ENCODE data around the gene EFCAB5. TPM values are rescaled to one million over a fixed set of nuclear protein-coding genes. Genes with fewer than 3 reads are reported as not detected.

The EFCAB5 gene
- total and polyA plus RNA-seq, 2 of the 8 experiments (the other 6 are each of a cell fraction or from before 2014, with no cell fraction given), result 0.05 to 0.34 TPM

- Histone ChIP-seq H3K79me2 (ENCODE audit: control insufficient read depth in 1 of 2, insufficient read depth in 2 of 2, low read length in 2 of 2) (no peaks in the 10 kb centered on the region), H3K27ac (ENCODE audit: low read depth, low read length) (no peak overlapping the region), H2AFZ (ENCODE audit: low read length) (peak overlapping the region; percentile 89), H3K18ac (ENCODE audit: extremely low read depth, low read length) (no peak overlapping the region), H3K4me2 (ENCODE audit: insufficient read depth in 1 of 2, low read depth in 2 of 2, low read length in 2 of 2) (no peak overlapping the region), H3K14ac (ENCODE audit: insufficient read length) (no peak overlapping the region), H2BK20ac (ENCODE audit: low read length) (no peak overlapping the region), H3K4me3 (ENCODE audit: extremely low read depth in 1 of 4, insufficient read depth in 2 of 4, low read depth in 3 of 4, low read length in 4 of 4) (no peak overlapping the region), H2BK15ac (ENCODE audit: low read length) (no peak overlapping the region), H4K91ac (replicated peaks; ENCODE audit: insufficient read length, low read length) (no peak overlapping the region), H3K4ac (replicated peaks; ENCODE audit: insufficient read length, low read depth, low read length) (no peak overlapping the region), H3K23ac (ENCODE audit: insufficient read length) (no peak overlapping the region), H3K9me3 (ENCODE audit: insufficient read depth in 2 of 2, low read depth in 1 of 2, low read length in 1 of 2) (no peaks in the 10 kb centered on the region), H3K23me2 (ENCODE audit: low read depth, low read length) (no peaks in the 10 kb centered on the region), H3K36me3 (ENCODE audit: control insufficient read depth in 2 of 4, insufficient read depth in 4 of 4, low read length in 3 of 4) (no peaks in the 10 kb centered on the region), H3K79me1 (ENCODE audit: low read depth, low read length) (no peaks in the 10 kb centered on the region), H2BK120ac (replicated peaks; ENCODE audit: low read depth, low read length) (no peak overlapping the region), H3K4me1 (replicated peaks in 1 of 4; ENCODE audit: control insufficient read depth in 3 of 4, insufficient read depth in 4 of 4, low read length in 3 of 4) (peaks cover 0 to 2% (median 0%) of the 10 kb centered on the region in 4 experiments; a peak in 1 of 7 replicates), H4K8ac (ENCODE audit: extremely low read depth, insufficient read depth, low read length) (no peak overlapping the region), H2AK5ac (ENCODE audit: low read depth, low read length) (no peak overlapping the region), H4K20me1 (replicated peaks in 1 of 2; ENCODE audit: control insufficient read depth in 1 of 2, insufficient read depth in 2 of 2, low read length in 2 of 2) (no peaks in the 10 kb centered on the region), H3K9ac (replicated peaks in 1 of 4; ENCODE audit: extremely low read depth in 1 of 4, low read depth in 3 of 4, low read length in 3 of 4) (no peak overlapping the region), H2BK5ac (ENCODE audit: low read depth, low read length) (no peak overlapping the region), H2BK12ac (ENCODE audit: low read depth, low read length) (no peak overlapping the region), H3K56ac (replicated peaks; ENCODE audit: insufficient read length, low read depth, low read length) (no peak overlapping the region), H4K5ac (ENCODE audit: insufficient read length, low read depth, low read length) (no peak overlapping the region), H3K27me3 (replicated peaks in 1 of 4; ENCODE audit: control insufficient read depth in 3 of 4, extremely low read depth in 1 of 4, insufficient read depth in 3 of 4, low read length in 3 of 4) (no peaks in the 10 kb centered on the region)
- no peak for DNase-seq (ENCODE audit: low read depth in 1 of 2, low spot score in 2 of 2)
- ChIA-PET CTCF (ENCODE audit: partially characterized antibody) (interaction anchor here (1.1 to 1.8 kb wide), 2 partner anchors 15 kb away, joined by 3 to 6 read pairs; no protein-coding TSS in a partner anchor), POLR2A (ENCODE audit: partially characterized antibody) (no interaction called here)
- no peak for FAIRE-seq
- 88% methylated on average over 8 of the region's 8 CpGs; no CpG with 5 or more reads in 1 of the 2 experiments for WGBS, 2 experiments (ENCODE audit: extremely low coverage in 1 of 2, insufficient coverage in 1 of 2, insufficient read length in 1 of 2, insufficient replicate concordance in 2 of 2, low coverage in 1 of 2, low lambda C conversion rate in 2 of 2, missing lambda C conversion rate in 1 of 2)
- TF ChIP-seq JUN (IDR thresholded peaks at IDR 0.05; ENCODE audit: low read depth, low read length) (no peak), MAX (IDR thresholded peaks at IDR 0.05) (no peak), RNF2 (IDR thresholded peaks at IDR 0.05; ENCODE audit: borderline replicate concordance, low read depth, low read length, missing control alignments, poor library complexity, severe bottlenecking) (no peak), SAP30 (IDR thresholded peaks at IDR 0.05; ENCODE audit: insufficient read depth, insufficient replicate concordance, low read length) (no peak), PHF8 (conservative IDR thresholded peaks at IDR 0.05; ENCODE audit: low read depth, low read length) (no peak), E2F6 (IDR thresholded peaks at IDR 0.05) (no peak), RXRA (IDR thresholded peaks at IDR 0.05; ENCODE audit: insufficient read depth, low read depth, low read length) (no peak), YY1 (IDR thresholded peaks at IDR 0.05; ENCODE audit: low read depth, low read length) (no peak), KDM5A (IDR thresholded peaks at IDR 0.05; ENCODE audit: low read length) (no peak)
Observed at GRCh38 chr17:30005709-30006320, 64.4 kb downstream of the EFCAB5 start.
